Measurements from ENCODE around the gene HECTD4.

- TF ChIP-seq CTCF (conservative IDR thresholded peaks at IDR 0.05 in 1 of 2, IDR thresholded peaks at IDR 0.05 in 1 of 2; ENCODE audit: extremely low read depth in 1 of 2, insufficient read depth in 1 of 2, low read depth in 1 of 2, low read length in 2 of 2) = no peak
- no peak for TF ChIP-seq EZH2 (IDR thresholded peaks at IDR 0.05; ENCODE audit: borderline replicate concordance, low read length)
Measured at GRCh38 chr12:112346194-112346593, 36.0 kb downstream of the HECTD4 start.
